Bronchial epithelial cell (primary cell): ENCODE results near the gene PLCB1. TPM values are rescaled to one million over a fixed set of nuclear protein-coding genes. Genes with fewer than 3 reads are reported as not detected.

Experiments used
- DNase-seq: peaks from one replicate; pipeline ENCODE4 v3.0.0-alpha.2; 2010; ENCODE audit warnings: low read depth
- FAIRE-seq: peaks from 2 replicates; lab custom pipeline; 2011; peaks lifted over from hg19 to GRCh38; lab: Jason Lieb, UNC
- H3K27me3 ChIP-seq: 2 replicates; pipeline ENCODE4 v1.5.1; 2011; ENCODE audit warnings: low read length; ENCODE audit not compliant: control insufficient read depth, insufficient read depth
- H3K36me3 ChIP-seq: 2 replicates; pipeline ENCODE4 v1.5.1; 2011; ENCODE audit warnings: low read length; ENCODE audit not compliant: control insufficient read depth, insufficient read depth
- H3K4me3 ChIP-seq: 2 replicates; pipeline ENCODE4 v1.5.1; 2011; ENCODE audit warnings: mild to moderate bottlenecking, low read depth, low read length, control low read depth
- total RNA-seq: library from RNA; depleted of rRNA; stranded (reverse); fragments of >200 nt; gene quantifications from 2 replicates; pipeline ENCODE4 v1.2.1, GENCODE V29; 2014
- TF ChIP-seq, protein P1 (sequence below): IDR thresholded peaks from 2 replicates; pipeline ENCODE4 v1.5.1; 2011; ENCODE audit warnings: mild to moderate bottlenecking, moderate library complexity, low read length, control low read depth, inconsistent platforms; ENCODE audit not compliant: insufficient read depth, severe bottlenecking

PLCB1 gene
- total RNA-seq, 1 donor from 2014 or later: 1.1 TPM

DNA sequence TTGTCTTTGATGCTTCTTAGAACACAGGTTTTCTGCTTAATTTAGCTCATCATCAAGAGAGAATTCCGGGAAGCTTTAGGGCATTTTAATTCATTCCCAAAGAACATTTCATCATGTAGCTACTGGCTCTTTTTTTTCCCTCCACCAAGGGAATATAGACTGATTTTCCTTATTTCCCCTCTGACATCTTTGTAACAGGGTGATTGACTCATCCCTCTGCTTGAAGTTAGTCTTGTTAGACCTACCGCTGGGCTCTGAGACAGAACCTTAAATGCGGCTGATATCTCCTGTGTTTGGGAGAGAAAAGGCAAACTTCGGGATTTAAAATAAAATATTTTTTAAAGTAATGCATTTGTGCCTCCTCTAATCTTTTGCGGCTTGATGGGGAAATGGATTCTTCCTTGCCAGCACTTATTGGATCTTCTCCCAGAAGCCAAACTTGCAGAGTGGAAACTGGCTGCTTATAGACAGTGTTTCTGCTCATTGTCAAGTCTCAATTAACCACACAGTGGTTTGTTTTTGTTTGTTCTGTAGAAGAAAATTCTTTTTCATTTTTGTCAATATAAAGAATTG lies 664.1 kb downstream of the PLCB1 start:
- no peak for FAIRE-seq
- no peak for DNase-seq
- TF ChIP-seq, protein P1, sequence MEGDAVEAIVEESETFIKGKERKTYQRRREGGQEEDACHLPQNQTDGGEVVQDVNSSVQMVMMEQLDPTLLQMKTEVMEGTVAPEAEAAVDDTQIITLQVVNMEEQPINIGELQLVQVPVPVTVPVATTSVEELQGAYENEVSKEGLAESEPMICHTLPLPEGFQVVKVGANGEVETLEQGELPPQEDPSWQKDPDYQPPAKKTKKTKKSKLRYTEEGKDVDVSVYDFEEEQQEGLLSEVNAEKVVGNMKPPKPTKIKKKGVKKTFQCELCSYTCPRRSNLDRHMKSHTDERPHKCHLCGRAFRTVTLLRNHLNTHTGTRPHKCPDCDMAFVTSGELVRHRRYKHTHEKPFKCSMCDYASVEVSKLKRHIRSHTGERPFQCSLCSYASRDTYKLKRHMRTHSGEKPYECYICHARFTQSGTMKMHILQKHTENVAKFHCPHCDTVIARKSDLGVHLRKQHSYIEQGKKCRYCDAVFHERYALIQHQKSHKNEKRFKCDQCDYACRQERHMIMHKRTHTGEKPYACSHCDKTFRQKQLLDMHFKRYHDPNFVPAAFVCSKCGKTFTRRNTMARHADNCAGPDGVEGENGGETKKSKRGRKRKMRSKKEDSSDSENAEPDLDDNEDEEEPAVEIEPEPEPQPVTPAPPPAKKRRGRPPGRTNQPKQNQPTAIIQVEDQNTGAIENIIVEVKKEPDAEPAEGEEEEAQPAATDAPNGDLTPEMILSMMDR: no peak
- H3K4me3 ChIP-seq: no peak overlapping the region
- no peaks in the 10 kb centered on the region for H3K36me3 ChIP-seq
- no peaks in the 10 kb centered on the region for H3K27me3 ChIP-seq

DNA sequence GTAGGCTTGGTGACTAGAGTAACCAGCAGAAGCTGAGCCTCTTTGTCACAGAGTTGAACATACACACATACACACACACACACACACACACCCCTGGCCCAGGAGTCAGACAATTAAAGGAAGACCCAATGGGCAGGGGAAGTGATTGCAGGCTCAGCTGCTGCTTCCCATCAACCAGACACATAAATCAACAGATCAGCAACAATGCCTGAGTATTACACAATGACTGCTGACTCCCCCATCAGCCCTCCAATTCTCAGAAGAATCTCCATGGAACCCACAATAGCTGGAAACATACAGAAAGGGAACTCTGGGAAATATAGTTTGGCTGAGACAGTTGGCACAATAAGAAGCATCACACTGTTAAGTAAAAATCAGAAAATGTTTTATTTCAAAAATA lies 666.4 kb downstream of the PLCB1 start:
- no peak overlapping the region for H3K4me3 ChIP-seq
- no peaks in the 10 kb centered on the region for H3K36me3 ChIP-seq
- no peaks in the 10 kb centered on the region for H3K27me3 ChIP-seq
- DNase-seq (no peak), FAIRE-seq (no peak)
- TF ChIP-seq, protein P1: no peak

DNA sequence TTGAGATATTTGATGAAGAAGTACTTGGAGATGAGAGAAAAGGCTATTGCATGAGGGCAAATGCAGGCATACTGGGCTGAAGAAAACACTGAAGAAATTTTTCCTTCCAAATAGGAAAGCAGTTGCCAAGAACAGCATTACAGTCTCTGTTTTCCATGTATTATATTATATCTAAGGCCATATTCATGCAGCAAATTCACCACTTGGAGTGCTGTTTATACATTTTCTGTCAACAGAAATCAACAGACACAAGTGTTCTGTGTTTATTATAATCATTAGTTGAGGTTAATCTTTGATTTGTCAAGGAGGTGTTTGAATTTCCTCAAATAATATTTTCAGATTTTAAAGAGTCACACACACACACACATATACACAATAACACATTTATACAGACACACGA lies 668.0 kb downstream of the PLCB1 start:
- FAIRE-seq (no peak), DNase-seq (no peak)
- TF ChIP-seq, protein P1: no peak
- Histone ChIP-seq H3K27me3 (no peaks in the 10 kb centered on the region), H3K4me3 (no peak overlapping the region), H3K36me3 (no peaks in the 10 kb centered on the region)

DNA sequence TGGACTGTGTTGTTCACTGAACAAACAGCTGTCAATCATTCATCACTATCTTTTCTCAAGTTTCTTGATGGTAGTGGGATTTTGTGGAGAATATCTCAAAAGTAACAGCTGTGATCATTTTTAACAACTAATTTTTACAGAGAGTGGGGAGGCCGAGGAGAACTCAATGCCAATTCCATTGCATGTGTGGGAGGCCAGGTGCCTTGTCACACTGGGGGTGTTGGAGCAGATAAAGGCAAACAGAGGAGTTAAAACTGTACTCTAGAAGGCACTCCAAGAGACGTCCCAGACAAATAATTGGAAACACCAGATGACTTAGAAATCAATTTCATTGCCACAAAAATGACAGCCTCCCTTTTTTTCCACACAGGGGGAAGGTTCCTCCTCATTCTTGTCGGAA lies 669.6 kb downstream of the PLCB1 start:
- TF ChIP-seq, protein P1: no peak
- no peak for DNase-seq
- no peak for FAIRE-seq
- no peak overlapping the region for H3K4me3 ChIP-seq
- no peaks in the 10 kb centered on the region for H3K36me3 ChIP-seq
- peaks cover 1% of the 10 kb centered on the region for H3K27me3 ChIP-seq

DNA sequence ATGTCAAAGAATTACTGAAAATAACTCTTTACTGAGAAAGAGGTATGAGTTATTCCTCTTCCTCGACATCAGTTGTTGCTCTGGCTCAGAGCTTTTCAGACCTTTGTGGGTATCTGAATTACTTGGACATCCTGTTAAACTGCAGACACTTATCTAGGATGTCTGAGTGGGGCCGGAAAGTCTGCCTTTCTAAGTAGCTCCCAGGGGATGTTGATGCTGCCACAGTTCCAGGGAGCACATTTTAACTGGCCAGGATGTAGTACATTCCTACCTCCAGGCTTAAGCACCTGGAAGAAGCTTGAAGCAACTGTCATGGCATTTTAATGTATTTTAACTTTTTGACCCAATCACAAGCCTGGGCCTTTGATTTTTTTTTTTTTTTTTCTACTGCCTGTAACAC lies 671.0 kb downstream of the PLCB1 start:
- DNase-seq (no peak), FAIRE-seq (no peak)
- Histone ChIP-seq H3K4me3 (no peak overlapping the region), H3K36me3 (no peaks in the 10 kb centered on the region), H3K27me3 (peaks cover 1% of the 10 kb centered on the region)
- TF ChIP-seq, protein P1: no peak

DNA sequence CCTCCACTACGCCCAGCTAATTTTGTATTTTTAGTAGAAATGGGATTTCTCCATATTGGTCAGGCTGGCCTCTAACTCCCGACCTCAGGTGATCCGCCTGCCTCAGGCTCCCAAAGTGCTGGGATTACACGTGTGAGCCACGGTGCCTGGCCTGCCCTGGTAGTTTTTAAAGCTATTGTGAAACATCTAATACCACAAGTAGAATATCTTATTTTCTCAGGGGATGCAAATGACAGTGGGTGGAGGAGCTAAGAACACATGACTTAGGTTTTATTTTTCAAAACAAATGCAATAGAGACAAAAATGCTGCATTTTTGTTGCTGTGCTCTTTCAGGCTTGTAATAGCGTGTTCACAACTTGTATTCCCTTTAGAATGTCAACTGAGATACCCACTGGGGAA lies 671.9 kb downstream of the PLCB1 start:
- Histone ChIP-seq H3K4me3 (no peak overlapping the region), H3K27me3 (peaks cover 1% of the 10 kb centered on the region), H3K36me3 (no peaks in the 10 kb centered on the region)
- TF ChIP-seq, protein P1: no peak
- FAIRE-seq (no peak), DNase-seq (no peak)
